ENCODE measurements around the gene OTOF.

GRCh38 chr2:26430826-26431225, 47.1 kb downstream of the OTOF start:
- no peak for TF ChIP-seq TAF1 (IDR thresholded peaks at IDR 0.05; ENCODE audit: borderline replicate concordance, insufficient read depth, low read length)
- TF ChIP-seq SIN3A (IDR thresholded peaks at IDR 0.05; ENCODE audit: borderline replicate concordance, insufficient read depth, low read length), result no peak
- no peak for TF ChIP-seq REST (IDR thresholded peaks at IDR 0.05; ENCODE audit: insufficient read depth in 1 of 2, low read depth in 2 of 2, low read length in 2 of 2)
- no peak for TF ChIP-seq POLR2AphosphoS5 (IDR thresholded peaks at IDR 0.05; ENCODE audit: low read depth, low read length)
- TF ChIP-seq FOXP2 (optimal IDR thresholded peaks at IDR 0.05; ENCODE audit: borderline replicate concordance, extremely low read depth, extremely low read length, insufficient read depth), result no peak

Measured in PFSK-1 (cell line).